SK-N-SH treated with all-trans-retinoic acid at 6 μM for 48 hours (cell line): ENCODE measurements around the gene ALK.

Experiments used
- ATAC-seq: fragments of 200-7000 bp; cut with Tn5 transposase; 3 replicates; pipeline ENCODE4 v1.9.1; 2020; ENCODE audit warnings: mild to moderate bottlenecking, moderate library complexity
- ARNTL ChIP-seq: fragments of 450-650 bp; formaldehyde crosslinking; IDR thresholded peaks from 2 replicates; pipeline ENCODE4 v1.5.0; 2020; ENCODE audit warnings: low read depth, mild to moderate bottlenecking, moderate library complexity, borderline replicate concordance
- BACH2 ChIP-seq: fragments of 250-450 bp; sonication (Bioruptor Pico); IDR thresholded peaks from 2 replicates; pipeline ENCODE4 v1.9.0; 2021; ENCODE audit warnings: mild to moderate bottlenecking, borderline replicate concordance
- CSDC2 ChIP-seq: fragments of 250-450 bp; sonication (Bioruptor Pico); IDR thresholded peaks from 2 replicates; pipeline ENCODE4 v1.5.0; 2020; ENCODE audit warnings: mild to moderate bottlenecking, moderate library complexity
- CSRNP3 ChIP-seq: fragments of 250-450 bp; sonication (Bioruptor Pico); IDR thresholded peaks from 2 replicates; pipeline ENCODE4 v1.5.1; 2021; ENCODE audit warnings: mild to moderate bottlenecking, moderate library complexity
- GLIS3 ChIP-seq: fragments of 250-450 bp; sonication (Bioruptor Pico); IDR thresholded peaks from 2 replicates; pipeline ENCODE4 v1.5.0; 2020; ENCODE audit warnings: mild to moderate bottlenecking, moderate library complexity
- ISL1 ChIP-seq: fragments of 250-450 bp; sonication (Bioruptor Pico); IDR thresholded peaks from 2 replicates; pipeline ENCODE4 v2.1.2; 2022; ENCODE audit warnings: mild to moderate bottlenecking, moderate library complexity
- OSR1 ChIP-seq: fragments of 250-450 bp; sonication (Bioruptor Pico); IDR thresholded peaks from 2 replicates; pipeline ENCODE4 v1.8.0; 2022; ENCODE audit warnings: moderate library complexity, mild to moderate bottlenecking, inconsistent platforms
- PATZ1 ChIP-seq: fragments of 250-450 bp; sonication (Bioruptor Pico); IDR thresholded peaks from 2 replicates; pipeline ENCODE4 v1.8.0; 2020; ENCODE audit warnings: mild to moderate bottlenecking, moderate library complexity, borderline replicate concordance
- PPARA ChIP-seq: fragments of 250-450 bp; sonication (Bioruptor Pico); IDR thresholded peaks from 2 replicates; pipeline ENCODE4 v1.5.0; 2020; ENCODE audit warnings: mild to moderate bottlenecking, borderline replicate concordance
- RARB ChIP-seq: fragments of 250-450 bp; sonication (Bioruptor Pico); IDR thresholded peaks from 2 replicates; pipeline ENCODE4 v1.8.0; 2021; ENCODE audit warnings: mild to moderate bottlenecking, moderate library complexity
- SNAI2 ChIP-seq: fragments of 250-450 bp; sonication (Bioruptor Pico); IDR thresholded peaks from 2 replicates; pipeline ENCODE4 v1.5.0; 2020; ENCODE audit warnings: mild to moderate bottlenecking, moderate library complexity
- TCF4 ChIP-seq: fragments of 250-450 bp; sonication (Bioruptor Pico); IDR thresholded peaks from 2 replicates; pipeline ENCODE4 v1.8.0; 2021; ENCODE audit warnings: mild to moderate bottlenecking, moderate library complexity, borderline replicate concordance
- TOX ChIP-seq: fragments of 250-450 bp; sonication (Bioruptor Pico); IDR thresholded peaks from 2 replicates; pipeline ENCODE4 v1.8.0; 2021; ENCODE audit warnings: mild to moderate bottlenecking, moderate library complexity, borderline replicate concordance
- TSHZ2 ChIP-seq: fragments of 250-450 bp; sonication (Bioruptor Pico); IDR thresholded peaks from 2 replicates; pipeline ENCODE4 v1.5.0; 2020; ENCODE audit warnings: mild to moderate bottlenecking, moderate library complexity
- ZC3H10 ChIP-seq: fragments of 250-450 bp; sonication (Bioruptor Pico); IDR thresholded peaks from 2 replicates; pipeline ENCODE4 v1.5.1; 2021; ENCODE audit warnings: mild to moderate bottlenecking, moderate library complexity
- ZFP3 ChIP-seq: fragments of 250-450 bp; sonication (Bioruptor Pico); IDR thresholded peaks from 2 replicates; pipeline ENCODE4 v1.5.0; 2020; ENCODE audit warnings: mild to moderate bottlenecking, moderate library complexity
- ZFP30 ChIP-seq: fragments of 450-650 bp; formaldehyde crosslinking; IDR thresholded peaks from 2 replicates; pipeline ENCODE4 v1.5.0; 2022; ENCODE audit warnings: mild to moderate bottlenecking, moderate library complexity
- ZNF565 ChIP-seq: fragments of 450-650 bp; formaldehyde crosslinking; conservative IDR thresholded peaks from 2 replicates; pipeline ENCODE4 v1.5.0; 2020; ENCODE audit warnings: low read depth, mild to moderate bottlenecking, moderate library complexity
- ZNF70 ChIP-seq: fragments of 450-650 bp; formaldehyde crosslinking; IDR thresholded peaks from 2 replicates; pipeline ENCODE4 v1.5.0; 2020; ENCODE audit warnings: mild to moderate bottlenecking, moderate library complexity
- ZNF8 ChIP-seq: fragments of 450-650 bp; formaldehyde crosslinking; IDR thresholded peaks from 2 replicates; pipeline ENCODE4 v1.5.0; 2020; ENCODE audit warnings: mild to moderate bottlenecking, moderate library complexity
- TF ChIP-seq, protein P1 (sequence below): fragments of 250-450 bp; sonication (Bioruptor Pico); IDR thresholded peaks from 2 replicates; pipeline ENCODE4 v1.5.1; 2020; ENCODE audit warnings: low read depth, mild to moderate bottlenecking, moderate library complexity
- TF ChIP-seq, protein P2 (sequence below): fragments of 250-450 bp; sonication (Bioruptor Pico); IDR thresholded peaks from 2 replicates; pipeline ENCODE4 v1.8.0; 2021; ENCODE audit warnings: low read depth, mild to moderate bottlenecking, moderate library complexity, borderline replicate concordance

ALK gene

DNA sequence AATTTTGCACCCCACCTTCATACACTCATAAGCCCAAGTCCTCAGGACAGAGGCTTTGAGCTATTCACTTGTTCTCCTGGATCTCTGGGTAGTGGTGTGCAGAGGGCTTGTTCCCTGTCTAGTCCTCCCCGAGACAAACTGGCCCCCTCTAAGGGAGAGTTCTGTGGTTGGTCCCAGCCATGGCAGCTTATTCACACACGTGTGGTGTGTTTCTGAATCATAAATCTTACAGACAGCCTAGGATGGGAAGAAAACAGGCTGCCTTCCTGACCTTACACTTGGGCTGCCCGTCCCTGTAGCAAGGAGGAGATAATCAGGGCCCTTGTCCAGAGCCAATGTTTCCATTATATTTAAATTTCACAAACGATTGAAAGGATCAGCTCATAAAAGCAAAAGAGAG, 551.2 kb downstream of the ALK start:
- TF ChIP-seq CSDC2 (CRISPR knock-in tag): no peak
- TF ChIP-seq ZFP3: no peak
- TF ChIP-seq PATZ1 (CRISPR knock-in tag): no peak
- no peak for TF ChIP-seq GLIS3 (CRISPR knock-in tag)
- TF ChIP-seq TOX: no peak
- TF ChIP-seq SNAI2: no peak
- no peak for TF ChIP-seq ARNTL (CRISPR knock-in tag)
- no peak for TF ChIP-seq RARB (CRISPR knock-in tag)
- no peak for TF ChIP-seq ZC3H10
- no peak for TF ChIP-seq PPARA (CRISPR knock-in tag)
- TF ChIP-seq OSR1 (CRISPR knock-in tag): no peak
- no peak for TF ChIP-seq TSHZ2 (CRISPR knock-in tag)
- no peak for TF ChIP-seq ZFP30
- TF ChIP-seq ZNF70: no peak
- TF ChIP-seq CSRNP3 (CRISPR knock-in tag): no peak
- TF ChIP-seq TCF4 (CRISPR knock-in tag): no peak
- no peak for ATAC-seq

DNA sequence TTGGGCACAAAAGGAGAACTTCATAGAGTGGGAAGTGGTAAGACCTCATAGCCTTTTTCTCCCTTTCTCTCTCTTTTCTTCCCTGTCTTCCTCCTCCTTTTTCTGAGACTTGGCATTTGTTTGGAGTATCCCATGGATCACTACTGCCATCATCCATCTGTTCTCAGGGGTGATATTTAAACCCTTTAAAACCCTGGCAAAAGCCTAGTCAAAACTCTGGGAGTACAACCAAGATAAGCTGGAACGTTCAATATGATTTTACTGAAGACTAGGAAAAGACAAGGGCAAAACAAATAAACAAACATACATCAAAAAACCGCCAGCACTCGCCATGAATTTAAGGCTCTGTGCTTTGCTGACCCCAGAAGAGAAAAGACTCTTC, 552.7 kb downstream of the ALK start:
- no peak for TF ChIP-seq CSDC2 (CRISPR knock-in tag)
- TF ChIP-seq, protein P1, sequence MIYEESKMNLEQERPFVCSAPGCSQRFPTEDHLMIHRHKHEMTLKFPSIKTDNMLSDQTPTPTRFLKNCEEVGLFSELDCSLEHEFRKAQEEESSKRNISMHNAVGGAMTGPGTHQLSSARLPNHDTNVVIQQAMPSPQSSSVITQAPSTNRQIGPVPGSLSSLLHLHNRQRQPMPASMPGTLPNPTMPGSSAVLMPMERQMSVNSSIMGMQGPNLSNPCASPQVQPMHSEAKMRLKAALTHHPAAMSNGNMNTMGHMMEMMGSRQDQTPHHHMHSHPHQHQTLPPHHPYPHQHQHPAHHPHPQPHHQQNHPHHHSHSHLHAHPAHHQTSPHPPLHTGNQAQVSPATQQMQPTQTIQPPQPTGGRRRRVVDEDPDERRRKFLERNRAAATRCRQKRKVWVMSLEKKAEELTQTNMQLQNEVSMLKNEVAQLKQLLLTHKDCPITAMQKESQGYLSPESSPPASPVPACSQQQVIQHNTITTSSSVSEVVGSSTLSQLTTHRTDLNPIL: no peak
- no peak for TF ChIP-seq ZC3H10
- no peak for TF ChIP-seq CSRNP3 (CRISPR knock-in tag)
- no peak for TF ChIP-seq OSR1 (CRISPR knock-in tag)
- no peak for TF ChIP-seq BACH2
- no peak for TF ChIP-seq RARB (CRISPR knock-in tag)
- TF ChIP-seq ISL1 (CRISPR knock-in tag): no peak
- no peak for TF ChIP-seq GLIS3 (CRISPR knock-in tag)
- TF ChIP-seq PPARA (CRISPR knock-in tag): no peak
- no peak for TF ChIP-seq ZNF8 (CRISPR knock-in tag)
- TF ChIP-seq ZFP3: no peak
- TF ChIP-seq, protein P2, sequence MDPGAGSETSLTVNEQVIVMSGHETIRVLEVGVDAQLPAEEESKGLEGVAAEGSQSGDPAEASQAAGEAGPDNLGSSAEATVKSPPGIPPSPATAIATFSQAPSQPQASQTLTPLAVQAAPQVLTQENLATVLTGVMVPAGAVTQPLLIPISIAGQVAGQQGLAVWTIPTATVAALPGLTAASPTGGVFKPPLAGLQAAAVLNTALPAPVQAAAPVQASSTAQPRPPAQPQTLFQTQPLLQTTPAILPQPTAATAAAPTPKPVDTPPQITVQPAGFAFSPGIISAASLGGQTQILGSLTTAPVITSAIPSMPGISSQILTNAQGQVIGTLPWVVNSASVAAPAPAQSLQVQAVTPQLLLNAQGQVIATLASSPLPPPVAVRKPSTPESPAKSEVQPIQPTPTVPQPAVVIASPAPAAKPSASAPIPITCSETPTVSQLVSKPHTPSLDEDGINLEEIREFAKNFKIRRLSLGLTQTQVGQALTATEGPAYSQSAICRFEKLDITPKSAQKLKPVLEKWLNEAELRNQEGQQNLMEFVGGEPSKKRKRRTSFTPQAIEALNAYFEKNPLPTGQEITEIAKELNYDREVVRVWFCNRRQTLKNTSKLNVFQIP: no peak
- TF ChIP-seq ARNTL (CRISPR knock-in tag): no peak
- TF ChIP-seq ZFP30: no peak
- TF ChIP-seq SNAI2: no peak
- TF ChIP-seq PATZ1 (CRISPR knock-in tag): no peak
- TF ChIP-seq ZNF70: no peak
- no peak for TF ChIP-seq TCF4 (CRISPR knock-in tag)
- TF ChIP-seq ZNF565 (CRISPR knock-in tag): no peak
- no peak for ATAC-seq
